ENCODE measurements around the gene DSE. TPM values are rescaled to one million over a fixed set of nuclear protein-coding genes. Genes with fewer than 3 reads are reported as not detected.
A peak's percentile ranks its signal among the peaks of the same experiment; 100 is the strongest.

The DSE gene
- polyA plus RNA-seq, 3 donors, result 14.6 to 36.5 (median 28.4) TPM

- H3K4me1 ChIP-seq (ENCODE audit: control insufficient read depth in 1 of 2, insufficient read depth in 2 of 2, low read length in 2 of 2), result peaks cover 24 to 44% of the 10 kb centered on the region in 2 donors
- 90% methylated on average over 3 of the region's 4 CpGs for WGBS (ENCODE audit: insufficient coverage)
- H3K4me2 ChIP-seq (replicated peaks; ENCODE audit: extremely low read depth, low read length, poor library complexity, severe bottlenecking), result no peak overlapping the region
- no peaks in the 10 kb centered on the region for H3K27me3 ChIP-seq (ENCODE audit: control insufficient read depth in 2 of 2, insufficient read depth in 2 of 2, low read length in 2 of 2)
- intact Hi-C loops (cut with micrococcal nuclease), result no loop called here
- no peak overlapping the region for H2AFZ ChIP-seq (ENCODE audit: insufficient read depth, low read depth, low read length, poor library complexity, severe bottlenecking)
- no peak for DNase-seq
- no peaks in the 10 kb centered on the region for H3K9me3 Mint-ChIP-seq
- H3K36me3 ChIP-seq (replicated peaks in 1 of 2; ENCODE audit: control insufficient read depth in 1 of 2, insufficient read depth in 2 of 2, low read length in 2 of 2), result peaks cover 0 to 7% of the 10 kb centered on the region in 2 donors
- peaks cover 48% of the 10 kb centered on the region for H3K4me1 Mint-ChIP-seq
- H4K20me1 ChIP-seq (ENCODE audit: insufficient read depth, low read length), result peaks cover 73% of the 10 kb centered on the region
- peaks cover 79% of the 10 kb centered on the region for H3K79me2 ChIP-seq (ENCODE audit: insufficient read depth, low read length)
- no peak overlapping the region for H3K27ac ChIP-seq (ENCODE audit: low read depth in 1 of 2, low read length in 2 of 2)
- no peaks in the 10 kb centered on the region for H3K9me3 ChIP-seq (replicated peaks in 1 of 2; ENCODE audit: control insufficient read depth in 1 of 2, insufficient read depth in 1 of 2, low read length in 2 of 2)
- H3K4me3 ChIP-seq (replicated peaks in 1 of 3; ENCODE audit: low read depth in 2 of 3, low read length in 3 of 3), result no peak overlapping the region
- H3K4me3 Mint-ChIP-seq, result no peak overlapping the region
- peaks cover 18 to 31% of the 10 kb centered on the region in 2 donors for H3K36me3 Mint-ChIP-seq
- H3K9ac ChIP-seq (ENCODE audit: insufficient read depth, low read length, poor library complexity, severe bottlenecking), result no peak overlapping the region
- H3K27ac Mint-ChIP-seq, result peak overlapping the region in 1 of 7 donors; percentile 6
- H3K27me3 Mint-ChIP-seq (ENCODE audit: low read depth in 3 of 3), result no peaks in the 10 kb centered on the region
- TF ChIP-seq CTCF (IDR thresholded peaks at IDR 0.05), result no peak
Measured at GRCh38 chr6:116376149-116376548, 5.4 kb downstream of the DSE start.

- Histone ChIP-seq H4K20me1 (ENCODE audit: insufficient read depth, low read length) (peaks cover 71% of the 10 kb centered on the region), H3K27ac (ENCODE audit: low read depth in 1 of 2, low read length in 2 of 2) (no peak overlapping the region), H3K4me2 (replicated peaks; ENCODE audit: extremely low read depth, low read length, poor library complexity, severe bottlenecking) (no peak overlapping the region), H3K4me1 (ENCODE audit: control insufficient read depth in 1 of 2, insufficient read depth in 2 of 2, low read length in 2 of 2) (peaks cover 0 to 14% of the 10 kb centered on the region in 2 donors), H3K79me2 (ENCODE audit: insufficient read depth, low read length) (peaks cover 67% of the 10 kb centered on the region), H3K27me3 (ENCODE audit: control insufficient read depth in 2 of 2, insufficient read depth in 2 of 2, low read length in 2 of 2) (no peaks in the 10 kb centered on the region), H3K9me3 (replicated peaks in 1 of 2; ENCODE audit: control insufficient read depth in 1 of 2, insufficient read depth in 1 of 2, low read length in 2 of 2) (no peaks in the 10 kb centered on the region), H2AFZ (ENCODE audit: insufficient read depth, low read depth, low read length, poor library complexity, severe bottlenecking) (no peak overlapping the region), H3K4me3 (replicated peaks in 1 of 3; ENCODE audit: low read depth in 2 of 3, low read length in 3 of 3) (no peak overlapping the region), H3K9ac (ENCODE audit: insufficient read depth, low read length, poor library complexity, severe bottlenecking) (no peak overlapping the region), H3K36me3 (replicated peaks in 1 of 2; ENCODE audit: control insufficient read depth in 1 of 2, insufficient read depth in 2 of 2, low read length in 2 of 2) (peaks cover 0 to 7% of the 10 kb centered on the region in 2 donors)
- Mint-ChIP-seq H3K36me3 (peaks cover 15 to 32% of the 10 kb centered on the region in 2 donors), H3K9me3 (no peaks in the 10 kb centered on the region), H3K4me1 (peaks cover 25% of the 10 kb centered on the region), H3K4me3 (no peak overlapping the region), H3K27me3 (ENCODE audit: low read depth in 3 of 3) (peaks cover 0 to 2% (median 0%) of the 10 kb centered on the region in 3 donors), H3K27ac (no peak overlapping the region)
- intact Hi-C loops (cut with micrococcal nuclease), result no loop called here
- DNase-seq, result no peak
- no peak for TF ChIP-seq CTCF (IDR thresholded peaks at IDR 0.05)
Measured at GRCh38 chr6:116379764-116380163, 9.0 kb downstream of the DSE start.
